BLaER1 treated with 17β-estradiol and CSF1 and Interleukin-3, amounts not matched to agents 10 nM and 100 nM (cell line): Measurements from ENCODE around the gene SYNRG.

Experiments
- H3K27ac ChIP-seq, 11 experiments: shearing (Covaris generic); formaldehyde crosslinking; 2 replicates each; pipeline ENCODE4 v1.8.1; 2022
- H3K27me3 ChIP-seq, 11 experiments: shearing (Covaris generic); formaldehyde crosslinking; 2 replicates each; pipeline ENCODE4 v1.8.1; 2022
- H3K36me3 ChIP-seq, 11 experiments: shearing (Covaris generic); formaldehyde crosslinking; 2 replicates each; pipeline ENCODE4 v1.8.1; 2022
- H3K4me1 ChIP-seq, 10 experiments: shearing (Covaris generic); formaldehyde crosslinking; 2 replicates each; pipeline ENCODE4 v1.8.1; 2022
- H3K4me2 ChIP-seq, 11 experiments: shearing (Covaris generic); formaldehyde crosslinking; 2 replicates each; pipeline ENCODE4 v1.8.1; 2022
- H3K4me3 ChIP-seq, 10 experiments: shearing (Covaris generic); formaldehyde crosslinking; 2 replicates each; pipeline ENCODE4 v1.8.1; 2022
- H3K9ac ChIP-seq, 11 experiments: shearing (Covaris generic); formaldehyde crosslinking; 2 replicates each; pipeline ENCODE4 v1.8.1; 2022
- H3K9me3 ChIP-seq, 11 experiments: shearing (Covaris generic); formaldehyde crosslinking; replicated peaks in 1 of 11; 2 replicates each; pipeline ENCODE4 v1.8.1; 2022
- H4K20me1 ChIP-seq, 11 experiments: shearing (Covaris generic); formaldehyde crosslinking; 2 replicates each; pipeline ENCODE4 v1.8.1; 2022
- Cebpa-rat ChIP-seq, 11 experiments: shearing (Covaris generic); IDR thresholded peaks; 2 replicates each; pipeline ENCODE4 v1.8.1; 2022

The SYNRG gene

GRCh38 chr17:37609170-37610040 is at the start of gene SYNRG:
SYNRG (minus strand) TSS chr17:37609418; CDS start chr17:37609355, 63 bp downstream.
- Histone ChIP-seq H3K4me1 (peaks cover 28 to 43% (median 33%) of the 10 kb centered on the region in 10 experiments), H3K4me3 (peak within 1 kb of the TSS; percentile 76 to 98 (median 90)), H3K9me3 (peaks cover 0 to 10% (median 6%) of the 10 kb centered on the region in 11 experiments; a peak in 17 of 22 replicates), H3K36me3 (peaks cover 32 to 45% (median 39%) of the 10 kb centered on the region in 11 experiments), H3K9ac (peak within 1 kb of the TSS; percentile 93 to 98 (median 96)), H3K4me2 (peak within 1 kb of the TSS; percentile 82 to 100 (median 92)), H3K27ac (peak within 1 kb of the TSS; percentile 91 to 99 (median 96)), H3K27me3 (no peaks in the 10 kb centered on the region), H4K20me1 (peaks cover 0 to 34% (median 0%) of the 10 kb centered on the region in 11 experiments; a peak in 7 of 22 replicates)
- TF ChIP-seq Cebpa-rat (IDR thresholded peaks at IDR 0.05), result no peak

DNA sequence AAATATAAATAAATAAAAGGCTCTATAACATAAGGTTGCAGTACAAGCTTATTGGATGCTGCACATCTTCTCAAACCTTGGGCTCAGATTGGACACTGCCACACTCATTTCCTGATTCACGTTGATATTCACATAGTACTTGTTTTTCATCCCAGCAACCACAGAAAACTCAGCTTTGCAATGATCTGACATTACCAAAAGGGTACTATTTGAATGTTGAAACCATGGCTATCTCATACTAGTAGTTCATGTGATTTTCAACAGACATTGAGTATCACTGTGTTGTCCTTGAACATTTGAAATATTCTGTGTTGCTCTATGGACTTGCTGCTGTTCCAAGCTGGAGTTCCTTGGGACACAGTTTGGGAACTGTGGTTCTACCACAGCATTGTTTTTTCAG is 48.0 kb upstream of the SYNRG start:
- no peak overlapping the region for H3K4me3 ChIP-seq
- no peaks in the 10 kb centered on the region for H3K9me3 ChIP-seq
- no peak overlapping the region for H3K4me2 ChIP-seq
- no peaks in the 10 kb centered on the region for H3K36me3 ChIP-seq
- no peaks in the 10 kb centered on the region for H4K20me1 ChIP-seq
- H3K4me1 ChIP-seq, result no peaks in the 10 kb centered on the region
- no peak for TF ChIP-seq Cebpa-rat (IDR thresholded peaks at IDR 0.05)
- no peak overlapping the region for H3K27ac ChIP-seq
- H3K9ac ChIP-seq, result no peak overlapping the region
- no peaks in the 10 kb centered on the region for H3K27me3 ChIP-seq

GRCh38 chr17:37651849-37652248 is 42.6 kb upstream of the SYNRG start:
- H3K4me2 ChIP-seq, result no peak overlapping the region
- H3K9me3 ChIP-seq, result no peaks in the 10 kb centered on the region
- H4K20me1 ChIP-seq, result no peaks in the 10 kb centered on the region
- no peak overlapping the region for H3K27ac ChIP-seq
- no peak overlapping the region for H3K4me3 ChIP-seq
- H3K4me1 ChIP-seq, result peaks cover 0 to 22% (median 0%) of the 10 kb centered on the region in 10 experiments; a peak in 6 of 20 replicates
- no peak overlapping the region for H3K9ac ChIP-seq
- no peaks in the 10 kb centered on the region for H3K36me3 ChIP-seq
- H3K27me3 ChIP-seq, result no peaks in the 10 kb centered on the region
- no peak for TF ChIP-seq Cebpa-rat (IDR thresholded peaks at IDR 0.05)

DNA sequence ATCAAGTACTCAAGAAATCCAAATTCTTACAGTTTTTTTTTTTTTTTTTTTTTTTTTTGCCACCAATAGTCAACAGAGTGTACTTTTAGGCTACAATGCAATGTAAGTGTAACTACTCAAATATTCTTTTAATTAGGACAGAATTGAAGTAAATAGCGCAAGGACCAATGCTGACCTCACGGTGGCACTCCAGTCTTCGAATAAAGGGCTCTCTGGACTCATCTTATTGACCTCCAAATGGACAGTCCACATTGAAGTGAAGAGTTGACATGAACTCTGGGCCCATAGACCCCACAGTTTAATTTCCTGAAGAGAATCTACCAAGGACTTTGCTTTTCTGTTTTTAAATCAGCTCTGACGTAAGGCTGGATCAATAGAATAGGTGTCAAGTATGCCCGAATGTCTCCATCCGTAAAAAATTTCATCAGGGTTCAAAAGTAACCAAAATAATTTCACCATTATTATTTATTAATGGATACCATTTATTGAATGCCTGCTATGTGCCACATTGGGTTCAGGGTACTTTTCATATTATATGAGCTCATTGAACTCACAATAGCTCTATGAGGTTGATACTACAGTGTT is 41.3 kb upstream of the SYNRG start:
- Histone ChIP-seq H3K4me1 (peaks cover 0 to 22% (median 0%) of the 10 kb centered on the region in 10 experiments; a peak in 6 of 20 replicates), H3K36me3 (no peaks in the 10 kb centered on the region), H3K9me3 (no peaks in the 10 kb centered on the region), H3K4me3 (no peak overlapping the region), H3K9ac (no peak overlapping the region), H3K27ac (no peak overlapping the region), H4K20me1 (no peaks in the 10 kb centered on the region), H3K27me3 (no peaks in the 10 kb centered on the region), H3K4me2 (no peak overlapping the region)
- no peak for TF ChIP-seq Cebpa-rat (IDR thresholded peaks at IDR 0.05)

DNA sequence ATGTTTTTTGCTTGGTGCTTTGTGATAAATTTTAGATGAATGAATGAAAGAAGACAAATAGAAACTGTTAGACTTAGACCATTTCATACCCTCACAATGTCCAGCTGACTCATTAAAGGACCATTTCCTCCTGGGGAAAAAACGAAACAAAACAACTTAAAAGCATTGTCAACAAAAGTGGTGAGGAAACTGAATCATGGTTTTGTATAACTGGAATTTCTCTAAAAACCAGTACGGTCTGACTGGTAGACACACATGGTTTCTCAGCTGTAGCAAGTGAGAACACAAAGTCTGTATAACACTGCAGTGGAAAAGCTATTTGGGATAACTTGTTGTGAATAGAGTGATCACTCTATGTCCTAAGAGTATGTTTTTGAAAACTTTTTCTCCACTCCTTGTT is 39.3 kb upstream of the SYNRG start:
- H4K20me1 ChIP-seq, result no peaks in the 10 kb centered on the region
- H3K4me1 ChIP-seq, result peaks cover 4 to 28% (median 5%) of the 10 kb centered on the region in 10 experiments; a peak in 14 of 20 replicates
- peak overlapping the region in 4 of 11 experiments; percentile 31 to 72 (median 65); a peak in 8 of 22 replicates for H3K4me2 ChIP-seq
- no peaks in the 10 kb centered on the region for H3K9me3 ChIP-seq
- H3K27me3 ChIP-seq, result no peaks in the 10 kb centered on the region
- TF ChIP-seq Cebpa-rat (IDR thresholded peaks at IDR 0.05), result no peak
- H3K27ac ChIP-seq, result peak overlapping the region in 3 of 11 experiments; percentile 18 to 61 (median 38); a peak in 5 of 22 replicates
- H3K4me3 ChIP-seq, result no peak overlapping the region
- H3K9ac ChIP-seq, result peak overlapping the region in 2 of 11 experiments; percentile 20 to 29; a peak in 1 of 22 replicates
- no peaks in the 10 kb centered on the region for H3K36me3 ChIP-seq

- H3K9me3 ChIP-seq, result no peaks in the 10 kb centered on the region
- no peak overlapping the region for H3K4me3 ChIP-seq
- H3K4me1 ChIP-seq, result peaks cover 4 to 28% (median 5%) of the 10 kb centered on the region in 10 experiments; a peak in 14 of 20 replicates
- H3K27me3 ChIP-seq, result no peaks in the 10 kb centered on the region
- no peak for TF ChIP-seq Cebpa-rat (IDR thresholded peaks at IDR 0.05)
- 0 out of 22 replicates have a peak overlapping the region, but pooled peaks of 1 of the 11 experiments have one; percentile 61 for H3K27ac ChIP-seq
- no peak overlapping the region for H3K9ac ChIP-seq
- no peaks in the 10 kb centered on the region for H3K36me3 ChIP-seq
- H3K4me2 ChIP-seq, result peak overlapping the region in 3 of 11 experiments; percentile 64 to 72 (median 66); a peak in 6 of 22 replicates
- H4K20me1 ChIP-seq, result peaks cover 0 to 1% (median 0%) of the 10 kb centered on the region in 11 experiments; a peak in 1 of 22 replicates
These were observed 38.6 kb upstream of the SYNRG start for GRCh38 chr17:37647856-37648255.

- Histone ChIP-seq H3K9ac (peak overlapping the region in 10 of 11 experiments; percentile 86 to 96 (median 94); a peak in 16 of 22 replicates), H3K27ac (peak overlapping the region in 10 of 11 experiments; percentile 79 to 93 (median 88); a peak in 13 of 22 replicates), H3K4me1 (peaks cover 33 to 54% (median 37%) of the 10 kb centered on the region in 10 experiments), H3K36me3 (peaks cover 21 to 31% (median 29%) of the 10 kb centered on the region in 11 experiments; a peak in 21 of 22 replicates), H3K4me2 (peak overlapping the region; percentile 63 to 94 (median 75)), H3K27me3 (no peaks in the 10 kb centered on the region), H3K9me3 (no peaks in the 10 kb centered on the region), H3K4me3 (peak overlapping the region; percentile 79 to 95 (median 86)), H4K20me1 (peaks cover 0 to 39% (median 25%) of the 10 kb centered on the region in 11 experiments; a peak in 18 of 22 replicates)
- TF ChIP-seq Cebpa-rat (IDR thresholded peaks at IDR 0.05), result no peak
These were observed 34.7 kb upstream of the SYNRG start for GRCh38 chr17:37643869-37644268.

GRCh38 chr17:37643118-37643766 is 34.0 kb upstream of the SYNRG start, which contains the start of gene DDX52:
DDX52 (minus strand) TSS chr17:37643446; CDS start chr17:37643420, 26 bp downstream.
- TF ChIP-seq Cebpa-rat (IDR thresholded peaks at IDR 0.05), result no peak
- Histone ChIP-seq H3K9ac (peak within 1 kb of the TSS; percentile 86 to 96 (median 93)), H3K4me1 (peaks cover 33 to 52% (median 37%) of the 10 kb centered on the region in 10 experiments), H3K9me3 (no peaks in the 10 kb centered on the region), H3K36me3 (peaks cover 24 to 38% (median 34%) of the 10 kb centered on the region in 11 experiments; a peak in 21 of 22 replicates), H3K27ac (peak within 1 kb of the TSS; percentile 79 to 93 (median 88)), H3K4me3 (peak within 1 kb of the TSS; percentile 79 to 95 (median 86)), H4K20me1 (peaks cover 0 to 42% (median 25%) of the 10 kb centered on the region in 11 experiments; a peak in 18 of 22 replicates), H3K4me2 (peak within 1 kb of the TSS; percentile 75 to 96 (median 88)), H3K27me3 (no peaks in the 10 kb centered on the region)
